Activated CD4-positive, CD25-positive, alpha-beta regulatory T cell treated with anti-CD3 and anti-CD28 coated beads, Interleukin-2, amount 50 U/mL, for 24 hours (primary cell): Measurements from ENCODE around the gene UBA52.
"Not testable (repeated sequence)": the region's sequence is repeated elsewhere in the genome, so short reads cannot be mapped to it uniquely, and the experiment has no call there.

Experiments used
- ATAC-seq, 2 donors: fragments of 150-1000 bp; cut with Tn5 transposase; one replicate each; pipeline ENCODE4 v1.10.0; 2021; ENCODE audit warnings: mild to moderate bottlenecking in 1 of 2, moderate library complexity in 1 of 2

The UBA52 gene

GRCh38 chr19:18593367-18594095 is 21.9 kb downstream of the UBA52 start:
- ATAC-seq: no peak

DNA sequence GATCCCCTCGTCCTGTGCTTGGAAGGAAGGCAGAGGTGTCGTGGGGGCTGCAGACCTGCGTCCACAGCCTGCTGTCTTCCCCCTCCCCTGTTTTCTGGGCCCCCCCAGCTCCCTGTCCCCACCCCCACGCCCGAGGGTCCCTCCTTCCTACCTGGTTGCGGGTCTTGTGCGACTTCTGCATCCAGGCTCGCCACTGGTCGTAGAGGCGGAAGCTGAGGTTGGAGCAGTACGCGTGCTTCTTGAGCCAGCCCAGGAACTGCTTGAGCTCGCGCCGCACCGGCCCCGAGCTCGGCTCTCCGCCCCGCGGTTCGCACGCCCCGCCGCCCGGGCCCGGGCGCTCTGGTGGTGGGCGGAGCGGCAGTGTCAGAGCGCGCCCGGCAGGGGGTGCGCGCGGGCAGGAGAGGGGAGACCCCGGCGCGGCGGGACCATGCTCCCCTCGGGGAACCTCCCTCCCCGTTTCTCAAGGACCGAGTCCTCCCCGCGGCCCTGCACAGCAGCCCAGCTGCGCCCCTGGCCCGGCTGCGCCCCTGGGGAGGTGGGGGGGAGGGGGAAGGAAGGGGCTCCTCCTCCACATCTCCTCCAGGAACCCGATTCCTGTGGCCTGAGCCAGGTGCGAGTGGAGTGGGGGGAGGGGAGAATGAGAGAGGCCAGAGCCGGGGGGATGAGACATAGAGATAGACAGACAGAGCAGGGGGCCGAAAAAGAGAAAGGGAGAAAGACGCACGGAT is 22.6 kb downstream of the UBA52 start:
- ATAC-seq: peak; percentile 71 to 74

DNA sequence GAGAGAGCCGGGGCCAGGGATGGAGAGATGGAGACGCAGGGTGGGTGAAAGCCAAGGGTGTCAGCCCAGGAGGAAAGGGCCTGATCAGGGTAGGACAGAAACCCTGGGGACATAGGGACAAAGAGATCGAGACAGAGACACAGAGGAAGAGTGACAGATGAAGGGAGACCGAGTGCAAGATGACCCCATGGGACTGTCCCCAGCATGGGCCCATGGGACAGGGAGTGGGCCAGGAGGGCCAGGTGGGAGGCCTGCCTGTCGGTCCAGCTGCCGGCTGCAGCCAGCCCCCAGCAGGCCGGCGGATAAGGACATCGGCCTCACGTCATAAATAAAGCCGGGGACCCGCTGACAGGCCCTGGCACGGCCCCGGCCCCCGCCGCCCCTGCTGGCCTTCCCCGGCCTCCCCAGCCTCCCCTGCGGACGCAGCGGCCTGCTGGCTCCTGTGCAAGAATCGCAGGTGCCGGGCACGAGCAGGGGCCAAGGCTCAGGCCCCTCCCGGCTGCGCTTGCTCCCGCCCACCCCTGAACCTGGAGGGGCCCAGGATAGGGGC is 23.2 kb downstream of the UBA52 start:
- ATAC-seq: no peak

DNA sequence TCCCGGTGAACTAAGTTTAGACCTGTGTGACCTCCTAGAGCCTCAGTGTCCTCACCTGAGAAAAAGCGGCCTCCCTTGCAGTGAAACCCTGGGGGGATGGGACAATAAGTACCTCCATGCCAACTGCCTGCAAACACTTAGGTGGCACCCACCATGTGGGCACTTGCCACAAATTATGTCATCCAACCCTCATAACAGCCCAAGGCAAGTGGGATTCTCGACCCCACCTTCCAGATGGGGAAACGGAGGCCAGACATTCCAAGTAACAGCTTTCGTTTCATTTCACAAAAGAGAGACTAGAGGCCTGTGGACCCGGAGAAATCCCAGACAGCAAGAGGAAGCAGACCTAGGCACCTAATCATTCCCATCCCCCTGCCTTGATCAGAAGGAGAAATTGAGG is 23.8 kb downstream of the UBA52 start:
- no peak for ATAC-seq

- ATAC-seq: no peak
Observed at GRCh38 chr19:18596752-18597157, 25.1 kb downstream of the UBA52 start.

DNA sequence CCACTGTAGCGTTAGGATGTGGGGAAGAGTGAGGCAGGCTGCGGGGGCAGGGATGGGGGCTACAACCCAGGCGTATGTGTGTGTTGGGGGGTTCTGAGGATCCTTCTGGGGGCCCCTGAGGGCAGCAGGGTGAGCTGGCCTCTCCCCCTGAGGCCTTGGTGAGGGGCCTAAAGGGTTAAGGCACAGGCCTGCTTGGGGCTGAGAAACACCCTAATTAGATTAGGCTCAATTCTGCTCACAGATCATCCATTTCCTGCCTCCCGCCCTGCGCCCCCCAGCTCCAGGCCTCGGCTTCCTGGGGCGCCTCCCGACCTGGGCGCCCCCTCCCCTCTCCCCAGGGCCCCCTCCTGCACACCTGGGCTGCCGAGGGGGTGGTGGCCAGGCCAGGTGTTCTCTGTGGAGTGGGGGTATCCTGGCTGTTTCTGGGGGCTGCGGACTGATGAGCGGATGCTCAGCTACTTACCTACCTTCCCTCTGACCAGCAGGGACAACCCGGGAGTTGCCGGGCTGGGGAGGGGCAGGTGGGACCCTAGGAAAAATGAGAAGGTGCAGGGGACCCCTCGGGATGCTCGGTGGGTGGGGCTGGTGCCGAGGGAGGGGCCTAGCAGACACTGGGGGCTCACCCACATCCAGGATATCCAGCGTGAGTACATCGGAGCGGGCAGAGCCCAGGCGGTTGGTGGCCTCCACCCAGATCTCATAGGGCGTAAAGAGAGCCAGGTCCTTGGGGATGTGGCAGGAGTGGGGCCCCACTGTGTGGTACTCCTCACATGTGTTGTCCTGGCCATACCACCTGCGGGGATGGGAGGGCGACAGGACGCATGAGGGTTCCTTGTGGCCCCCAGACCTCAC is 26.4 kb downstream of the UBA52 start:
- ATAC-seq: no peak

DNA sequence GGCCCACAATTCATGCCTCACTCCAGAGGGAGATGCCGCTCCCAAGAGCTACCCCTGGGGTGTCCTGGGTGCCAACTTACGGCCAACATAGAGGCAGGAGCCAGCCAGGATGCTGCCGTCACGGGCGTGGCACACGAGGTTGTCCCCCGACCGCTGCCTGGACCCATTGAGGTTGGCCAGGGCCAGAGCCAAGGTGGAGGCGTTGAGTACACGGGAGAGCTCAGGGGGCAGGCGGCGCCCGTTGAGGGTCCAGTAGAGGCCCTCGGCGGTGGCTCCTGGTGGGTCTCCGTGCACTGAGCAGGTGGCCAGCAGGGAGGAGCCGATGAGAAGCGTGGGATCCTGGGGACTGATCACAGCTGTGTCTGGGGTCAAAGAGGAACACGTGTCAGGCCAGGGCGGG is 27.8 kb downstream of the UBA52 start:
- ATAC-seq: no peak

GRCh38 chr19:18600692-18601397 is 29.2 kb downstream of the UBA52 start:
- ATAC-seq: not testable (repeated sequence)

DNA sequence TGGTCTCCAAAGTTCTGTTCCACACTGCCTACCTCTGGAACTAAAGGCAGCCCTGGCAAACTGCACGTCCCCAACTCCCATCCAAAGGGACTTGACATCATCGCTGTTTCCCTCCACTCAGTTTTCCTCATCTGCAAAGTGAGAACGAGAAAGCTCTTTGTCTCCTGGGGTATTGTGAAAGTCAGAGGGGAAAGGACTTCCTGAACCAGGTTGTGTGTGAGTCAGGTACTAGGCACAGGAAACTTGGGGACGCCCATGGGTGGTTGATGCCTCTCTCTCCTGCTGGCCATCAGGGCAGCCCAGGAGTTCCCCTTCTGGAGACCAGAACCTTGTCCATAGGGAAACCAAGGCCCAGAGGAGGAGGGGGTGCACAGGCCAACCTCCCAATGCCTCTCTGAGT is 30.2 kb downstream of the UBA52 start:
- ATAC-seq: no peak

DNA sequence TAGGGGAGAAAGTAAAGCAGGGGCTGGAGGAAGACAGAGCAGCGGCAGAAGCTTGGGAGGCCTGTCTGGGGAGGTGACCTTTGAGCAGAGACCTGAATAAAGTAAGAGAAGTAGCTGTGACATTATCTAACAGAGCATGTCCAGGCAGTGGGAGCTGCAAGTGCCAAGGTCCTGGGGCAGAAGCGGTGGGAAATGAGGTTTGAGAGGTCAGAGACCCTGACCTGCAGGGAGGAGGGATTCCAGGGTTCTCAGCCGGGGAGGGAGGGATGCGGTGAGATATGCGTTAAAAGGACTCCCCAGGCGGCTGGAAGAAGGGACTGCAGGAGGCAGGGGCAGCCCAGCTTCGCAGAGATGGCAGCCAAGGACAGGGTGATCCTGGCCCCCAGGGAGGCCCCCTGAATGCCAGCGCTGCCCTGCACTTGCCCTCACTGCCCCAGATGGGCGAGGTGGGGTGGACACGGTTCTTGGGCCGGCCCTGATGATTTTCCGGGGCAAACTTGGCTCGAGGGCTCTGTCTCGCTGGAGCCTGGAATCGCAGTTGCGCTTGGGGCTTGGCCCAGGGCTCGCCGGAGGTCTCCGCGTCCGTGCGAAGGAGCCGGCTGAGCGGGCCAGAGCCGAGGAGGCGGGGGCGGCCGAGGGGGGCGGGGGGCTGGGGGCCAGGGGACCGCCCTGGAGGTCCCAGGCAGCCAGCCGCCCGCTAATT is 31.7 kb downstream of the UBA52 start:
- ATAC-seq: no peak

GRCh38 chr19:18603958-18604819 is 32.5 kb downstream of the UBA52 start:
- ATAC-seq: no peak

- ATAC-seq: no peak
Observed at GRCh38 chr19:18604820-18605159, 33.1 kb downstream of the UBA52 start.

GRCh38 chr19:18605196-18605545 is 33.5 kb downstream of the UBA52 start:
- ATAC-seq: no peak

DNA sequence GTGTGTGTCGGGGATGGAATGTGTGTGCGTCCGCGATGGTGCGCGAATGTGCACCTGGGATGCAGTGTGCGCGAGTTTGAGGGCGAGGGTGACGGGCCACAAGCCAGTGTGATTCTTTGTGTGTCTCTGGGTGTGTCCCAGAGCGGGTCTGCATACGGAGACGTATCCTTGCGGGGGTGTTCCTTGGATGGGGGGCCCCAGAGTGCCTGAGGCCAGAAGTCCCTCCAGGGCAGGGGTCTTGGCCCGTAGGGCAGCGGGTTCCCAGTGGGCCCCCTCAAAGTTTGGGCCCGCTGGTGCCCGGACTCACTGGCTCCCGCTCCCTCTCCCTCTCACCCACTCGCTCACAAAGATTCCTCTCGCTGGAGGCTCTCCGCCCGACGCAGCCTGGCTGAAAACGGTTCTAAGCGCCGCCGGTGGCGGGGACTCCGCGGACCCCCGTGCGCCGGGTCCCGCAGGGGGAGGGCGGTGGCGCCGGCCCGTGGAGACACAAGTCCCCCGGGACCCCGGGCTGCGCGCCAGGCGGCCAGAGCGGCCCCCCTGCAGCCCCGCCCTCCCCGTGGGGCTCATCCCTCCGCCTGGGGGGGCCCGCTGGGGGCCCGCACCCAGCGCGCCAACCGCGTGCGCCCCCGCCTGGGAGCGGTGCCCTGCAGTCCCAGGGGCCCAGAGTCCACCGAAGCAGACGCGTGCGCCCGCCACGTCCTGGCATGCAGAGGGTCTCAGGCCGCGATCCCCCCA is 34.1 kb downstream of the UBA52 start:
- ATAC-seq: no peak

GRCh38 chr19:18606281-18607225 is 34.9 kb downstream of the UBA52 start, which contains the start of gene CRLF1:
Gene CRLF1 (minus strand): TSS chr19:18606799. CDS start chr19:18606656, 143 bp downstream.
- ATAC-seq: no peak

GRCh38 chr19:18607226-18608101 is 35.8 kb downstream of the UBA52 start:
- no peak for ATAC-seq

- ATAC-seq: no peak
Observed at GRCh38 chr19:18608102-18608804, 36.6 kb downstream of the UBA52 start.
